A673 (cell line): Measurements from ENCODE around the gene UNC13D. TPM values are rescaled to one million over a fixed set of nuclear protein-coding genes. Genes with fewer than 3 reads are reported as not detected.

Experiments
- BruUV-seq: library from RNA; stranded (reverse); fragments of 400-500 nt; replicated peaks from 2 replicates; lab custom pipeline; 2021; lab: Mats Ljungman, UMichigan
- CTCF ChIA-PET: fragments of 300-600 bp; sonication (Branson Sonifier 250); formaldehyde crosslinking; loops from one replicate; lab custom pipeline; 2022; ENCODE audit warnings: antibody characterized with exemption; lab: Charles Lee
- POLR2A ChIA-PET: fragments of 300-600 bp; sonication (Branson Sonifier 250); formaldehyde crosslinking; loops from one replicate; lab custom pipeline; 2022; ENCODE audit warnings: antibody characterized with exemption; ENCODE audit not compliant: low non-redundant PET; lab: Charles Lee
- DNase-seq: peaks from one replicate; pipeline ENCODE4 v3.0.0-alpha.2; 2015; ENCODE audit warnings: low spot score
- H3K27ac ChIP-seq: fragments of 200-600 bp; sonication (generic); 2 replicates; pipeline ENCODE4 v1.5.1; 2016; ENCODE audit warnings: mixed run types, low read depth, mild to moderate bottlenecking, mixed read lengths, antibody characterized with exemption, low read length; ENCODE audit not compliant: poor library complexity, severe bottlenecking
- H3K27me3 ChIP-seq: fragments of 200-600 bp; sonication (generic); replicated peaks from 2 replicates; pipeline ENCODE4 v1.6.1; 2017; ENCODE audit warnings: mixed run types, low read depth, mild to moderate bottlenecking, mixed read lengths, antibody characterized with exemption, low read length; ENCODE audit not compliant: insufficient read depth, poor library complexity
- H3K36me3 ChIP-seq: fragments of 200-600 bp; sonication (generic); 2 replicates; pipeline ENCODE4 v1.6.1; 2016; ENCODE audit warnings: mixed run types, mild to moderate bottlenecking, mixed read lengths, antibody characterized with exemption, low read length; ENCODE audit not compliant: insufficient read depth, poor library complexity, severe bottlenecking
- H3K4me1 ChIP-seq: fragments of 200-600 bp; sonication (generic); 2 replicates; pipeline ENCODE4 v1.6.1; 2017; ENCODE audit warnings: mixed run types, mild to moderate bottlenecking, mixed read lengths, antibody characterized with exemption, low read length; ENCODE audit not compliant: insufficient read depth, poor library complexity, severe bottlenecking
- H3K4me3 ChIP-seq: fragments of 200-600 bp; sonication (generic); 2 replicates; pipeline ENCODE4 v1.5.1; 2016; ENCODE audit warnings: low read depth, mixed run types, mild to moderate bottlenecking, mixed read lengths, low read length; ENCODE audit not compliant: poor library complexity, severe bottlenecking
- H3K9me3 ChIP-seq: fragments of 200-600 bp; sonication (generic); 2 replicates; pipeline ENCODE4 v1.6.1; 2016; ENCODE audit warnings: mixed run types, low read depth, mild to moderate bottlenecking, mixed read lengths, antibody characterized with exemption, low read length; ENCODE audit not compliant: poor library complexity, severe bottlenecking
- CTCF ChIP-seq: fragments of 300-800, 200-600 bp; sonication (generic); conservative IDR thresholded peaks from 2 replicates; pipeline ENCODE4 v1.5.1; 2017; ENCODE audit warnings: low read depth, mild to moderate bottlenecking, antibody characterized with exemption, low read length, moderate library complexity, mixed read lengths
- EZH2 ChIP-seq: fragments of 200-600 bp; sonication (generic); IDR thresholded peaks from 2 replicates; pipeline ENCODE4 v1.6.1; 2017; ENCODE audit warnings: borderline replicate concordance, low read depth, mild to moderate bottlenecking, mixed read lengths, antibody characterized with exemption, low read length; ENCODE audit not compliant: poor library complexity, severe bottlenecking
- intact Hi-C: fragments of 100-400 bp; cut with micrococcal nuclease; formaldehyde crosslinking; loops from one replicate; pipeline ENCODE4 v1.10.0; 2022; ENCODE audit not compliant: unreplicated experiment
- total RNA-seq: library from RNA; stranded (reverse); gene quantifications from 2 replicates; pipeline ENCODE4 v1.2.3, GENCODE V29; 2021

Gene UNC13D
- total RNA-seq, 1 experiment from 2014 or later = 0.37 TPM

GRCh38 chr17:75846692-75847613 is 2.7 kb upstream of the UNC13D start:
- Histone ChIP-seq H3K4me1 (no peaks in the 10 kb centered on the region), H3K9me3 (no peaks in the 10 kb centered on the region), H3K36me3 (peaks cover 44% of the 10 kb centered on the region), H3K4me3 (no peak overlapping the region), H3K27ac (no peak overlapping the region), H3K27me3 (no peaks in the 10 kb centered on the region)
- ChIA-PET CTCF (interaction anchor here (1.0 kb wide), 1 partner anchor 11 kb away, joined by 3 read pairs; no protein-coding TSS in a partner anchor), POLR2A (no interaction called here)
- no TSS peak for BruUV-seq
- DNase-seq = no peak
- no peak for TF ChIP-seq EZH2
- intact Hi-C loops = no loop called here

GRCh38 chr17:75845933-75846691 is 1.9 kb upstream of the UNC13D start:
- intact Hi-C loops = no loop called here
- BruUV-seq = TSS peak; percentile 85
- ChIA-PET CTCF (interaction anchor here (1.0 kb wide), 2 partner anchors 9 to 11 kb away, joined by 3 to 4 read pairs; partner anchors contain the start of gene WBP2), POLR2A (interaction anchor here (0.5 to 0.8 kb wide), 2 partner anchors 8 to 66 kb away, joined by 4 to 5 read pairs; a partner anchor contains a TSS)
- peaks cover 38% of the 10 kb centered on the region for H3K36me3 ChIP-seq
- H3K4me1 ChIP-seq = no peaks in the 10 kb centered on the region
- H3K9me3 ChIP-seq = no peaks in the 10 kb centered on the region
- no peaks in the 10 kb centered on the region for H3K27me3 ChIP-seq
- H3K4me3 ChIP-seq = no peak overlapping the region
- TF ChIP-seq EZH2 (no peak), CTCF (no peak)
- DNase-seq = no peak
- H3K27ac ChIP-seq = peak overlapping the region; percentile 37

GRCh38 chr17:75845058-75845711 is 981 bp upstream of the UNC13D start:
- no peaks in the 10 kb centered on the region for H3K27me3 ChIP-seq
- ChIA-PET CTCF (interaction anchor here (1.0 kb wide), 1 partner anchor 10 kb away, joined by 4 read pairs; the partner anchor contains the start of gene WBP2), POLR2A (interaction anchor here (0.8 kb wide), 1 partner anchor 65 kb away, joined by 4 read pairs; a partner anchor contains a TSS)
- no peaks in the 10 kb centered on the region for H3K9me3 ChIP-seq
- peak overlapping the region; percentile 37 for H3K27ac ChIP-seq
- intact Hi-C loops = no loop called here
- H3K4me3 ChIP-seq = no peak overlapping the region
- TF ChIP-seq EZH2 = no peak
- TF ChIP-seq CTCF = peak; percentile 62
- DNase-seq = peak; percentile 77
- peaks cover 32% of the 10 kb centered on the region for H3K36me3 ChIP-seq
- no peaks in the 10 kb centered on the region for H3K4me1 ChIP-seq
- no TSS peak for BruUV-seq
